Stromal cell of bone marrow (primary cell): ENCODE data around the gene CHST3.
"Not testable (repeated sequence)": the region's sequence is repeated elsewhere in the genome, so short reads cannot be mapped to it uniquely, and the experiment has no call there.

Experiments
- DNase-seq: peaks from one replicate; pipeline ENCODE4 v3.0.0-alpha.2; 2012; ENCODE audit warnings: low read depth

The CHST3 gene

GRCh38 chr10:71964098-71964742 lies at the start of gene CHST3:
TSS of gene CHST3 (plus strand) at chr10:71964395. CDS start at chr10:72005843, 41,448 bp downstream.
- no peak for DNase-seq

GRCh38 chr10:71916827-71917226 lies 47.4 kb upstream of the CHST3 start:
- DNase-seq = no peak

GRCh38 chr10:71918992-71919391 lies 45.2 kb upstream of the CHST3 start:
- no peak for DNase-seq

GRCh38 chr10:71919956-71920539 lies 44.1 kb upstream of the CHST3 start:
- DNase-seq = not testable (repeated sequence)

- DNase-seq = no peak
These were observed 43.5 kb upstream of the CHST3 start for GRCh38 chr10:71920540-71921323.

DNA sequence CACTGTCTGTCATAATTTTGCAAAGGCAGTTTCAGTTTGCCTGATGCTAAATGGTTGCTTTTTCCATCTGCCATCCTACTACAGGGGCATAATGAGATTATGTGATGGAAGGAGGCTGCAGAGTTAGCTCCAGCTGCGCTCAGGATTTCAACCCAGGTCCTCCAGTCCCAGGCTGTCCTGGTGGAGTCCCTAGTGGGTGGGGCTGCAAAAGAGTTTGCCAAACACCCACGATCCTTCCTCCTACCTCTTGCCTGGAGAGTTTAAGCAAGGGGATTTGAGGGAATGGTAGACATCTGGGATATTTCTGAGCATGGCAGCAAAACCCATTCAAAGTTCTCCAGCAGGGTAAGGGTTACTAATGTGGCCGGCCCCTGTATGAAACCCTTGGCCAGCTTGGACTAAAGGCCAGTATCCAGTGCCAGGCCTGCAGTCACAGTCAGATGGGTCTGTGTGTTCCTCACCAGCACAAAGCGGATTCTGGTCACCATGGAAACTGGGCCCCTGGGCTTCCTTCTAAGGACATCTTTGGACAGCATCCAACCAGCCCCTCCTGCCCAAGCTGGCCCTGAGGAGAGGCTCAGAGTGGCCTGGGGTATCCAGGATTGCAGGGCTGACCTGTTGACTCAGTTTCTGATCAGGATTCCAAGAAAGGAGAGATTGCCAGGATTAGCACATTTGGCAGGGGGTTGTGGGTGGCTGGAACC lies 42.7 kb upstream of the CHST3 start:
- DNase-seq = peak; percentile 37

- DNase-seq = no peak
These were observed 41.0 kb upstream of the CHST3 start for GRCh38 chr10:71923138-71923692.

GRCh38 chr10:71924771-71925170 lies 39.4 kb upstream of the CHST3 start:
- no peak for DNase-seq

GRCh38 chr10:71927159-71927558 lies 37.0 kb upstream of the CHST3 start:
- no peak for DNase-seq

GRCh38 chr10:71927776-71928592 lies 36.2 kb upstream of the CHST3 start:
- DNase-seq = no peak

GRCh38 chr10:71931295-71931694 lies 32.9 kb upstream of the CHST3 start:
- no peak for DNase-seq

GRCh38 chr10:71933651-71934050 lies 30.5 kb upstream of the CHST3 start:
- DNase-seq = no peak

DNA sequence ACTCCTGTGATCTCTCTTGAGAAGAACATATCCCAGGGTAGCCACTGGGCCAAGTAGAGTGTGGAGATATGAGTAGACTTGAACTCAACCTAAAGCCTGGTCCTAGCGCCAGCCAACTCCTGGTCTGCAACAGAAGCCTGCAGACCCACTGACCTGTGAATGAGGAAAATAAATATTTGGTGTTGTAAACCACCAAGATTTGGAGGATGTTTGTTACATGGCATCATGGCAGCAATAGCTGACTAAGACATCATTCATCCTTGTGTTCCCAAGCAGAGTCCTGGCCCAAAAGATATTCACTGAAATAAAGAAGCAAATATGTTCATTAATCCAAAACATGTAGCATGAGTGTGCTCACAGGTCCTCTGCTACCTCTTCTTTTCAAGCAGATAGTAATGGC lies 26.0 kb upstream of the CHST3 start:
- no peak for DNase-seq

DNA sequence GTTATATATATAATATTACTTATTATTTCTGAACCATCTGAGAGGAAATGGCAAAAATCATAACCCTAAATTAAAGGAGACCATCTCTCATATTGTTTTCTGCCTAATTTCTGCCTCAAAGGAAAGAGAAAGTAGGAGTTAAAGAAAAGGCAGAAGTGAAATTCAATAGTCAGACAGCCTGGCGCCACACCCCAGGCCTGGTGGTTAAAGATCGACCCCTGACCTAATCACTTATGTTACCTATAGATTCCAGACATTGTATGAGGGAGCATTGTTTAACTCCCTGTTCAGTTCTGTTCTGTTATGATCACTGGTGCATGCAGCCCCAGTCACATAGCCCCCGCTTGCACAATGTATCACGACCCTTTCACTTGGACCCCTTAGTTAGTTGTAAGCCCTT lies 24.9 kb upstream of the CHST3 start:
- DNase-seq = no peak

DNA sequence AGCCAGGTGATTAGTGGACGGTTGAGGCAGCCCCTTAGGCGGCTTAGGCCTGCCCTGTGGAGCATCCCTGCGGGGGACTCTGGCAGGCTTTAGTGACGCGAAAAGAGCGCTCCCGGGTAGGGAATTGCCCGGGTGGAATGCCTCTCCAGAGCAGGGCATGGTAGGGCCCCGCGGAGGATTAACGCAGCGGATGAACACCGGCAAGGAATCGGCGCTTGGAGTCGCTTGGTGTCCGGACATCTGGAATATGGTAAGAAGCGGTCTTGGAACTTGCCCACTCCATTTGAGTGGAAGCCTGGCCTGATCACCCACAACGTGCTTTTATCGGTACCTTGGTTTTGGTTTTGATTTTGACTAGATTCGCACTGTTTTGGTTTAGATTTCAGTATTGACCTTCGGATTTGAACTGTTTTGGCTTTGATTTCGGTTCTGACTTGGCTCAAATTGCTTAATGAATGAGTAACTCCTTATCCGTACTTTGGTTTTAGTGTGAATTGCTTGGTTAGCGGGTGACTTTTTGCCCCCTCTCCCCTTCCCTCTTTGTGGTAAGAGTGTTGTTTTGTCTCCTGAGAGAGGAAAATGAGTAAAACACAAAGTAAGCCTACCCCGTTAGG lies 24.2 kb upstream of the CHST3 start:
- DNase-seq = no peak

DNA sequence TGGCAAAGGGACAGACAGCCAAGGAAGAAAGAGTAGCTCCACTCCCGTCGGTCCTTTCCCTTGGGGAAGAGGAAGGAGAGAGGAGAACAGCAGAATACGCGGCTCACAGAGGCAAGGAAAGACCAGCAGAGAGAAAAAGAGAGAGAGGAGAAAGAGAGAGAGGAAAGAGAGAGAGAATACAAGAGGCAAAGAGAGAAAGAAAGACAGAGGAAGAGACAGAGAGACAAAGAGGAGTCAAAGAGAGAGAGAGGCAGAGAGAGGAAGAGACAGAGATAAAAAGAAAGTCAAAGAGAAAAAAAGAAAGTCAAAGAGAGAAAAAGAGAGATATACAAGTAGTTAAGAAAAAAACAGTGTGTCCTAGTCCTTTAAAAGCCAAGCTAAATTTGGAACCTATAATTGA lies 23.4 kb upstream of the CHST3 start:
- DNase-seq = no peak

DNA sequence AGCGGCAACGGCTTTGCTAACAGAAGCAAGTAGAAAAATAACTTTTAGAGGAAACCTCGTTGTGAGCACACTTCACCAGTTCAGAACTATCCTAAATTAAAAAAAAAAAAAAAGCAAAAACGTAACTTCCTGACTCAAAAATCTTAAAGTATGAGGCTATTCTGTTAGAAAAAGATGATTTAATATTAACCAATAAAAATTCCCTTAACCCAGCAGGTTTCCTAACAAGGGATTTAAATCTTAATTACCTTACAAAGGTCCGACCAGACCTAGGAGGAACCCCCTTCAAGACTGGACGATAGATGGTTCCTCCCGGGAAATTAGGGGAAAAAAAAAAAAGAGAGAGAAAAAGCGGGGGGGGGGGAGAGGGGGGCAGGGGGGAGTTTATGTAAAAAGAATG lies 22.9 kb upstream of the CHST3 start:
- no peak for DNase-seq

DNA sequence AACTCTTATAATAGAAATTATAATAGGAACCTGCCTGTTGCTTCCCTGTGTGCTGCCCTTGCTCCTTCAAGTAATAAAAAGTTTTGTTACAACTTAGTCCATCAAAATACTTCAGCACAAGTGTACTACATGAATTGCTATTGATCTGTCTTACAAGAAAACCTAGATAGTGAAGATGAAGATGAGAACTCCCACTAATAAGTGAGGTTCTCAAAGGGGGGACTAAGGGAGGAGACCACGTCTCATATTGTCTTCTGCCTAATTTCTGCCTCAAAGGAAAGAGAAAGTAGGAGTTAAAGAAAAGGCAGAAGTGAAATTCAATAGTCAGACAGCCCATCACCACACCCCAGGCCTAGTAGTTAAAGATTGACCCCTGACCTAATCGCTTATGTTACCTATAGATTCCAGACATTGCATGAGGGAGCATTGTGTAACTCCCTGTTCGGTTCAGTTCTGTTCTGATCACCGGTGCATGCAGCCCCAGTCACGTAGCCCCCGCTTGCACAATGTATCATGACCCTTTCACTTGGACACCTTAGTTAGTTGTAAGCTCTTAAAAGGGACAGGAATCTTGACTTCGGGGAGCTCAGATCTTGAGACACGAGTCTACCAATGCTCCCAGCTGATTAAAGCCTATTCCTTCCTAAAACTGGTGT lies 18.2 kb upstream of the CHST3 start:
- DNase-seq = no peak

DNA sequence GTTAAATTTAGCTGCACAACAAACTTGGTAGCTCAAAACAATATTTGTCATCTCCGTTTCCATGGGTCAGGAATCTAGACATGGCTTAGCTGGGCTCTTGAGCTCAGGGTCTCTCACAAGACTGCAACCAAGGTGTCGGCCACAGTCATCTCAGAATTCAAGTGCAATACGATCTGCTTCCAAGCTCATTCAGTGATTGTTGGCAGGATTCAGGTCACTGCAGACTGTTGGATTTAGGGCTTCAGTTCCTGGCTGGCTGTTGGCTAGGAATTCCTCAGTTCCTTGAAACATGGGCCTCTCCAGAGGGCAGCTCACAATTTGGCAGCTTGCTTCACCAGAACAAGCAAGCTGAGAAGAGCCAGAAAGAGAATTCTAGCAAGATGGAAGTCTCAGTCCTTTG lies 17.5 kb upstream of the CHST3 start:
- DNase-seq = no peak

GRCh38 chr10:71948496-71949067 lies 15.6 kb upstream of the CHST3 start:
- DNase-seq = no peak
